Measurements from ENCODE around the gene OVCA2.

Gene OVCA2

DNA sequence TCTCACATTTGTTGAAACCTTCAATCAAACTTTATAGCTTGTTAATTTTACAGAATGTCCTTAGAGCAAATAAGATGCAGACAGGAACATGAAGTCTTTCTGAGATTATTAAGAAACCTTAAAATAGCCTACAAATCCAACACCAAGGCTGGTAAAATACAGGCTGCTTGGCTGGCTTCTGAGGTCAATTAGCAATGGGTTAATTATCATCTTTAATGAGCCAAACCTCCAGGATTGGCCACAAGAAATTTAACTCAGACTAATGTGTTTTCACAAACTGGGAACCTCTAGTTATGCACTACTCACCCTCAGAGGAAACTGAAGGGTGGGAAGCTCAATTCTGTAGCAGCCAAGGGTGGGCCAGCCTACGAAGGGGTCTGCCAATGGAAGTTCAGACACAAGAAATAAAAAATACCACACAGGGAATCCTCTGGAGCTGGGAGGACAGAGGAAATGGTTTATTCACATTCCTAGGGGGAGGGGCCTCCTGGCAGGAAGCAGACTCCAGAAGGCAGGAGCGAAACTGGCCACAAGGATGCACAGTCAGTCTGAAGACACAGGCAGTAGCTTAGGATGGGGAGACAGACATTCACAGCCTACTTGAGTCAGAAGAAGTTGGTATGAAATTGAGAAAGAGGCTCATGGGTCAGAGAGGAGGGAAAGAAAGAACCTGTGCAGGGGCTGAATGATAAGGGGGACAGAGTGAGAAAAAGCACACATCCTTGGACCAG, 49.1 kb downstream of the OVCA2 start:
- no peaks in the 10 kb centered on the region for H3K79me2 ChIP-seq (ENCODE audit: control insufficient read depth, insufficient read depth, low read length, unreplicated experiment)
- peak overlapping the region; percentile 85 for H3K27ac ChIP-seq (ENCODE audit: low read depth, low read length)
- H3K4me1 ChIP-seq (ENCODE audit: control insufficient read depth, insufficient read depth, low read length, unreplicated experiment) = peaks cover 28% of the 10 kb centered on the region
- H2AFZ ChIP-seq (ENCODE audit: low read length, unreplicated experiment) = no peak overlapping the region
- H3K36me3 ChIP-seq (ENCODE audit: insufficient read depth, low read length) = no peaks in the 10 kb centered on the region
- no peaks in the 10 kb centered on the region for H3K27me3 ChIP-seq (ENCODE audit: insufficient read depth, low read length)
- H3K4me3 ChIP-seq (ENCODE audit: low read depth, low read length) = peak overlapping the region; percentile 80

DNA sequence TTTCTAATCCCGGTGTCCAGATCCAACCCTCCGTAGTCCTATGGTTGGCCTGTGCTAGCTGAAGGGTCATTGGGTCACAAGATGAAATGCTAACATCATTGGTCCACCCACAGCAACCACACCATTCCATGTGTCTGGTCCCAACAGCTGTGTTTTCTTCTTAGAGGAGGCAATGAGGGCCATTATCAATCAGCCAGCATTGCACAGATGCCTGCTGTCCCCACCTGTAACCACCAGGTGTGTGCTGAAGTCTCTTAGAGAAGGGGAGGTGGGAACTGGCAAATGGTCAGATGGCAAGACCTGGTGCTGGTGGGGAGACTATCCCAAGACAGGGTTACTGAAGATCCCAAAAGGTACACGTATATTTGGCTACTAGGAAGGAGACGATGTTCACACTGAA, 50.4 kb downstream of the OVCA2 start:
- H3K36me3 ChIP-seq (ENCODE audit: insufficient read depth, low read length) = no peaks in the 10 kb centered on the region
- peaks cover 28% of the 10 kb centered on the region for H3K4me1 ChIP-seq (ENCODE audit: control insufficient read depth, insufficient read depth, low read length, unreplicated experiment)
- no peak overlapping the region for H3K4me3 ChIP-seq (ENCODE audit: low read depth, low read length)
- H3K27me3 ChIP-seq (ENCODE audit: insufficient read depth, low read length) = no peaks in the 10 kb centered on the region
- H3K27ac ChIP-seq (ENCODE audit: low read depth, low read length) = no peak overlapping the region
- H3K79me2 ChIP-seq (ENCODE audit: control insufficient read depth, insufficient read depth, low read length, unreplicated experiment) = no peaks in the 10 kb centered on the region
- no peak overlapping the region for H2AFZ ChIP-seq (ENCODE audit: low read length, unreplicated experiment)
